Retinal pigment epithelial cell (primary cell): ENCODE data around the gene ADAM12.

Experiments used
- DNase-seq: peaks from one replicate; pipeline ENCODE4 v3.0.0-alpha.2; 2010; ENCODE audit warnings: low read depth
- H3K4me3 ChIP-seq: 2 replicates; pipeline ENCODE4 v1.5.1; 2011; ENCODE audit warnings: mild to moderate bottlenecking, low read length, control low read depth, moderate library complexity
- TF ChIP-seq, protein P1 (sequence below): conservative IDR thresholded peaks from 2 replicates; pipeline ENCODE4 v1.5.1; 2011; ENCODE audit warnings: low read depth, low read length, control low read depth, inconsistent platforms

Gene ADAM12

DNA sequence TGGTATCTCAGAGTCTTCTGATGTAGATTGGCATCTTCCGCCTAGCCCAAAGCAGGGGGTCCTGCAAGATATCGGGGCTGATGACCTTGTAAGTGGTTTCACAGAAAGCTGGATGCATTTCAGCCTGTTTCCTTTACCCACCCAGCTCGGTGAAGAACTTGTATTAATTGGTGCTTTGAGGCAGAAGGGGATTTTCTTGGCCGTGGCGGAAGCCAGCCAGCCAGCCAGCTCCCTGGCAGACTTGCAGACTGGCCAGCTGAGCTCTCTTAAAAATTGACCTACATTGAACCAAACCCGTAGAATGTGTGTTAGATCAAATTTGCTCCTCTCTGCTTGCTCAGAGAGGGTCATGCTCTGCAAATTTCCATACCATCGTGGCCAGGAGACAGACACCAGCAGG lies 218.4 kb downstream of the ADAM12 start:
- DNase-seq, result peak; percentile 39
- no peak overlapping the region for H3K4me3 ChIP-seq
- TF ChIP-seq, protein P1, sequence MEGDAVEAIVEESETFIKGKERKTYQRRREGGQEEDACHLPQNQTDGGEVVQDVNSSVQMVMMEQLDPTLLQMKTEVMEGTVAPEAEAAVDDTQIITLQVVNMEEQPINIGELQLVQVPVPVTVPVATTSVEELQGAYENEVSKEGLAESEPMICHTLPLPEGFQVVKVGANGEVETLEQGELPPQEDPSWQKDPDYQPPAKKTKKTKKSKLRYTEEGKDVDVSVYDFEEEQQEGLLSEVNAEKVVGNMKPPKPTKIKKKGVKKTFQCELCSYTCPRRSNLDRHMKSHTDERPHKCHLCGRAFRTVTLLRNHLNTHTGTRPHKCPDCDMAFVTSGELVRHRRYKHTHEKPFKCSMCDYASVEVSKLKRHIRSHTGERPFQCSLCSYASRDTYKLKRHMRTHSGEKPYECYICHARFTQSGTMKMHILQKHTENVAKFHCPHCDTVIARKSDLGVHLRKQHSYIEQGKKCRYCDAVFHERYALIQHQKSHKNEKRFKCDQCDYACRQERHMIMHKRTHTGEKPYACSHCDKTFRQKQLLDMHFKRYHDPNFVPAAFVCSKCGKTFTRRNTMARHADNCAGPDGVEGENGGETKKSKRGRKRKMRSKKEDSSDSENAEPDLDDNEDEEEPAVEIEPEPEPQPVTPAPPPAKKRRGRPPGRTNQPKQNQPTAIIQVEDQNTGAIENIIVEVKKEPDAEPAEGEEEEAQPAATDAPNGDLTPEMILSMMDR, result no peak

DNA sequence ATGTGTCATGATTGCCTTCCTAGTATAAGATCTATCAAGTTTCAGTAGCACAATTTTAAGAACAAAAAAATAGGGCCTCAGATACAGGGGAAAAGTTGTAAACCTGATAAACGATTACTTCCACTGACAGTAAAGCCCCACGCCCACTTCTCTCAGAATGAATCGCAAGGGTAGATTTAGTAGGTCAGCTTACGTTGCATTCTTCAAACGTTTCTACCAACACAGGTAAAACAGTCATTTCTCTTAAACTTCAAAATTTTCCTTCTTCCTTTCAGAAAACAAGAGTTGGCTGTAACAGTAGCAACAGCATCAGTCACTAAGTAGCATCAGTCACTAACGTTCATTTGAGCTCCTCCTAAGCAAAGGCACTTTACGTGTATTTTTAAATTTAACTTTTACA lies 221.5 kb downstream of the ADAM12 start:
- no peak overlapping the region for H3K4me3 ChIP-seq
- no peak for DNase-seq
- TF ChIP-seq, protein P1, result no peak

DNA sequence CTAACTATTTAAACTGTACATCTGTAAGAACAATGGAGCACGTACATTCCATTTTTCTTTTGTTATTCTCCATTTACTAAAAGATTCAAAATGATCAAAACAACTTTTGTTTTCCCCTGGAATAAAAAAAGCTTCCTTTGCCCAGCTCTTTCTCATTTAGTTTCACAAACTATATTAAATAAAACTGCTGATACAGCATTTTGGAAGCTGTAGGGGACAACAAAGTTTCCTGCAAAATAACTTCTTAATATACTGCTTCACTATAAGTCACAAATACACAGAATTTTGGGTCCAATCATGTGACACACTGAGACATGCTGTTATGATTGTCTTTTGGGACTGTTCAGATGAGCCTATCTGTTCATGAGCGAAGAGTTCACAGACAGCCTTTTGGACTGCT lies 222.4 kb downstream of the ADAM12 start:
- H3K4me3 ChIP-seq, result no peak overlapping the region
- DNase-seq, result no peak
- TF ChIP-seq, protein P1, result no peak

DNA sequence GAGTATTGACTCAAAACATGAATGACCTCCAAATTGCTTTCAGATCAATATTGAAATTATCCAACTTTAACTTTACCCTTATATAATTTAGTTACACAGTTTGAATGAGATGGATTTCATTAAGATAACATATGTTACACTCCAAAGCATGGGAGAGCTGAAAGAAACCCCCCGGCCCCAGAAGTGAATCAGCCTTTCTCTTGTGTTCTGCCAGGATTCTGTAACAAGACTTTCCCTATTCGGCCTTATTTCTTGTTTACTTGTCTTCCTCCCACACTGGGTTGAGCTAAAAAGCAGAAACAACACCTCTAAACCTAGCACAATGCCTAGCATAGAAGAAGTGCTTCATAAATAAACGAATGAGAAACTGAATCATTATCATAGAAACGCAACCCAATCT lies 224.8 kb downstream of the ADAM12 start:
- no peak overlapping the region for H3K4me3 ChIP-seq
- DNase-seq, result no peak
- TF ChIP-seq, protein P1, result no peak

DNA sequence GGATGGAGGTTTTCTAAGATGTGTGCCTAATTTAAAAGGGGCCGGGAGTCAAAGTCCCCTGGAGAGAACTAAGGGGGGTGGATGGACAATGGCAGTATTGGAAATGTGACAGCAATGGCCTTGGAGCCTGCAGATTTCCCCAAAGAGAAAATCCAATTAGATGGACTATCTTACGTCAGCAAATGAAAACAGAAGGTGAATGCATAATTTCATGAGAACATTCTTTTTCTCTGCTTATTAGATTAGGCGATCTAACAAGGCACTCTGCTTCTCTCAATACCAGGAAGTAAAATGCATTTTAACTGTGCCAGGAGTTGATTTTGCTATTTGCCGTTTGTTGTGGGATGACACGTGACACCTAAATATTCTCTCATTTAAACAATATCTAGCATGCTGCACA lies 226.6 kb downstream of the ADAM12 start:
- no peak for DNase-seq
- TF ChIP-seq, protein P1, result no peak
- H3K4me3 ChIP-seq, result no peak overlapping the region

DNA sequence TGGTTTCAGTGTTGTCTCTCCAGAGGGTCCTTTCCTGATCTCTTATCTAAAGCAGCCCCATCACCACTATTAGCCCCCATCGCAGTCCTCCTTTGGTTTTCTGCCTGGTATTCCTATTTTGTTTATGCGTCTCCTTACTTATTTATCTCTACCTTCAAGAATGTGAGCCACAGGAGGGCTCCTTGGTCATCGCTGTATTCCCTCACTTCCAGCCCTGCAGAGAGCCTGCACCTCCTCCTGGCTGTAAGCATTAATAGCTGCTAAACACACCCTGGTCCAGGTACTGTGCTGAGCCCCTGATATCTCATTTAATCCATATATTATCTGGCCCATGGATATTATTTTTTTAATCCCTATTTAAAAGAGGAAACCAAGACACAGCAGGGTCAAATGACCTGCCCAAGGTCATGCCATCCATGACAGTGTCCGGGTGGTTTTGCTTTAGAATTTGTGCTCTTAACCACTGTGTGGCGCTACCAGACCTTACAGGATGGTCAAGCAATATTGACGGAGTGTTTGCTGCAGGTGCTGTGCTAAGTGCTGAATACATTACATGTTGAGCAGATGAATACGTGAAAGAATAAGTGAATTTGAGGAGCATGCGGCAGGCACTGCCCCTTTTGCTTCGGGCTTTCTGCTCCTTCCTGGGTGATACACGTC lies 227.2 kb downstream of the ADAM12 start:
- no peak overlapping the region for H3K4me3 ChIP-seq
- TF ChIP-seq, protein P1, result peak; percentile 50
- DNase-seq, result no peak

DNA sequence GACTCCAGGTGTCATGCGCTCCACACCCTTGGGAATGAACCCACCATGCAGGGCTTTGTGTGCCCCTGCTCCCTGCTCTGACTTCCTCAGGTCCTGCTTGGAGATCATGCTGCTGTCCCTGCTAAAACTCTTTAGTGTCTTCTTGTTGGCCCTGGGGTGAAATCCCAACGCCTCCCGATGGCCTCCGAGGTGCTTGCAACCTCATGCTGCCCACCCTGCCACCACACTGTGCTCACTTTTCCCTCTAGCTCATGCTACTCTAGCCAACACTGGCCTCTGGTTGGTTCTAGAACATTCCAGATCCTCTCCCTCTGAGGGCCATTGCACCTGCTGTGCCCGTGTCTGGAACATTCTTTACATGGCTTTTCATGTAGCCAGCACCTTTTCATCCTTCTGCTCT lies 227.7 kb downstream of the ADAM12 start:
- H3K4me3 ChIP-seq, result no peak overlapping the region
- DNase-seq, result no peak
- TF ChIP-seq, protein P1, result no peak
